ENCODE results near the gene ODAD2. TPM values are rescaled to one million over a fixed set of nuclear protein-coding genes. Genes with fewer than 3 reads are reported as not detected.

ODAD2 gene
- total and polyA plus RNA-seq, 2 of the 8 experiments (the other 6 are each of a cell fraction or from before 2014, with no cell fraction given), result 0.95 to 4.3 TPM

- TF ChIP-seq POU5F1 (IDR thresholded peaks at IDR 0.05; ENCODE audit: low read depth, low read length) (no peak), CTCF (IDR thresholded peaks at IDR 0.05; ENCODE audit: control extremely low read depth in 1 of 3, insufficient read depth in 1 of 3, low read depth in 1 of 3, low read length in 3 of 3) (peak; percentile 11 to 76 (median 73)), CBX5 (IDR thresholded peaks at IDR 0.05; ENCODE audit: low read depth, low read length) (no peak), NRF1 (IDR thresholded peaks at IDR 0.05; ENCODE audit: low read depth, low read length) (no peak), RFX5 (IDR thresholded peaks at IDR 0.05; ENCODE audit: borderline replicate concordance, low read depth, low read length) (no peak), YY1 (IDR thresholded peaks at IDR 0.05; ENCODE audit: low read depth, low read length) (no peak), CREB1 (IDR thresholded peaks at IDR 0.05) (0 out of 2 replicates have a peak, but pooled peaks have one; percentile 7), RNF2 (IDR thresholded peaks at IDR 0.05; ENCODE audit: borderline replicate concordance, low read depth, low read length, missing control alignments, poor library complexity, severe bottlenecking) (no peak), EGR1 (IDR thresholded peaks at IDR 0.05; ENCODE audit: borderline replicate concordance, low read depth, low read length) (no peak)
Observed at GRCh38 chr10:27783660-27784059, 215.2 kb downstream of the ODAD2 start (continued).

Measured in H1 (cell line).